ENCODE results near the gene PCDHGA12. TPM values are rescaled to one million over a fixed set of nuclear protein-coding genes. Genes with fewer than 3 reads are reported as not detected.
A peak's percentile ranks its signal among the peaks of the same experiment; 100 is the strongest.

PCDHGA12 gene
- polyA plus RNA-seq (0.69 to 1.9 TPM (median 1.0 TPM) in 3 replicates), polyA minus RNA-seq (2.2 to 3.3 TPM (median 2.8 TPM) in 3 replicates)
- polyA plus RNA-seq (2011; ENCODE audit: low read depth), result 1.9 TPM
- 0.43 and 0.55 TPM in 2 replicates for polyA plus RNA-seq (2011; cell fraction: cytosol; rRNA removed)
- polyA plus RNA-seq (2011; cell fraction: nucleus; rRNA removed), result 2.9 and 4.3 TPM in 2 replicates
- 1.3 and 2.5 TPM in 2 replicates for polyA plus RNA-seq (2012; ENCODE audit: low replicate concordance)
- polyA minus RNA-seq (2011; cell fraction: cytosol; rRNA and poly(A)+ RNA removed), result 1.3 TPM
- polyA minus RNA-seq (2011; cell fraction: nucleus; rRNA and poly(A)+ RNA removed), result 6.3 and 9.2 TPM in 2 replicates

- no peaks in the 10 kb centered on the region for H3K79me2 ChIP-seq (ENCODE audit: control insufficient read depth, insufficient read depth, low read length)
- no peaks in the 10 kb centered on the region for H4K20me1 ChIP-seq (ENCODE audit: control insufficient read depth, extremely low read depth, insufficient read depth, low read length)
- DNase-seq (ENCODE audit: low read depth, low spot score), result peak; percentile 28
- H2AFZ ChIP-seq (ENCODE audit: control insufficient read depth, low read length), result peak within 1 kb of the TSS; percentile 61
- TF ChIP-seq CTCF (optimal IDR thresholded peaks at IDR 0.05 in 1 of 3, IDR thresholded peaks at IDR 0.05 in 1 of 3, conservative IDR thresholded peaks at IDR 0.05 in 1 of 3; ENCODE audit: extremely low read depth in 1 of 3, insufficient read depth in 2 of 3, low read length in 3 of 3), result peak; percentile 58 to 78 (median 69)
- TF ChIP-seq EZH2 (IDR thresholded peaks at IDR 0.05; ENCODE audit: low read length), result no peak
- H3K4me2 ChIP-seq (ENCODE audit: control insufficient read depth, extremely low read depth, insufficient read depth, low read depth, low read length), result peak within 1 kb of the TSS; percentile 80
- H3K27ac ChIP-seq (ENCODE audit: control insufficient read depth, insufficient read depth, low read length), result no peak within 1 kb of the TSS
- H3K4me1 ChIP-seq (ENCODE audit: control insufficient read depth, extremely low read depth, insufficient read depth, low read length), result no peaks in the 10 kb centered on the region
- peaks cover 16% of the 10 kb centered on the region for H3K27me3 ChIP-seq (ENCODE audit: control insufficient read depth, extremely low read depth, insufficient read depth, low read length)
- dilution Hi-C loops (cut with MboI; ENCODE audit: extremely low pct_ligation_motif_present, low sequenced_read_pairs), result no loop called here
- peaks cover 26% of the 10 kb centered on the region for H3K9me3 ChIP-seq (ENCODE audit: control insufficient read depth, low read depth, low read length)
- peak within 1 kb of the TSS; percentile 25 to 60 (median 47) for H3K4me3 ChIP-seq (ENCODE audit: control insufficient read depth in 2 of 3, extremely low read depth in 1 of 3, insufficient read depth in 2 of 3, low read depth in 1 of 3, low read length in 3 of 3)
- no peaks in the 10 kb centered on the region for H3K9me1 ChIP-seq (ENCODE audit: control insufficient read depth, extremely low read depth, insufficient read depth, low read length)
- peak within 1 kb of the TSS; percentile 36 for H3K9ac ChIP-seq (ENCODE audit: control insufficient read depth, extremely low read depth, insufficient read depth, low read length)
- H3K36me3 ChIP-seq (ENCODE audit: control insufficient read depth in 2 of 2, extremely low read depth in 1 of 2, insufficient read depth in 2 of 2, low read length in 2 of 2), result no peaks in the 10 kb centered on the region
- peak; percentile 13 for FAIRE-seq
Measured at GRCh38 chr5:141430332-141431113, at the start of gene PCDHGA12. PCDHGA12 (plus strand) TSS chr5:141430507; CDS start chr5:141430760, 253 bp downstream.

GRCh38 chr5:141382469-141383294 lies 47.6 kb upstream of the PCDHGA12 start, which contains the start of gene PCDHGA7:
PCDHGA7 (plus strand) TSS chr5:141382742; CDS start chr5:141382900, 158 bp downstream.
- Histone ChIP-seq H3K4me2 (ENCODE audit: control insufficient read depth, extremely low read depth, insufficient read depth, low read depth, low read length) (peak within 1 kb of the TSS; percentile 34), H3K27ac (ENCODE audit: control insufficient read depth, insufficient read depth, low read length) (no peak within 1 kb of the TSS), H3K9me3 (ENCODE audit: control insufficient read depth, low read depth, low read length) (peaks cover 2% of the 10 kb centered on the region), H3K4me3 (ENCODE audit: control insufficient read depth in 2 of 3, extremely low read depth in 1 of 3, insufficient read depth in 2 of 3, low read depth in 1 of 3, low read length in 3 of 3) (peak within 1 kb of the TSS; percentile 39 to 59 (median 45)), H3K36me3 (ENCODE audit: control insufficient read depth in 2 of 2, extremely low read depth in 1 of 2, insufficient read depth in 2 of 2, low read length in 2 of 2) (no peaks in the 10 kb centered on the region), H3K27me3 (ENCODE audit: control insufficient read depth, extremely low read depth, insufficient read depth, low read length) (peaks cover 5% of the 10 kb centered on the region), H2AFZ (ENCODE audit: control insufficient read depth, low read length) (peak within 1 kb of the TSS; percentile 77), H4K20me1 (ENCODE audit: control insufficient read depth, extremely low read depth, insufficient read depth, low read length) (no peaks in the 10 kb centered on the region), H3K4me1 (ENCODE audit: control insufficient read depth, extremely low read depth, insufficient read depth, low read length) (no peaks in the 10 kb centered on the region), H3K9ac (ENCODE audit: control insufficient read depth, extremely low read depth, insufficient read depth, low read length) (no peak within 1 kb of the TSS), H3K9me1 (ENCODE audit: control insufficient read depth, extremely low read depth, insufficient read depth, low read length) (no peaks in the 10 kb centered on the region), H3K79me2 (ENCODE audit: control insufficient read depth, insufficient read depth, low read length) (no peaks in the 10 kb centered on the region)
- no peak for TF ChIP-seq EZH2 (IDR thresholded peaks at IDR 0.05; ENCODE audit: low read length)
- peak; percentile 27 to 42 (median 39) for TF ChIP-seq CTCF (optimal IDR thresholded peaks at IDR 0.05 in 1 of 3, IDR thresholded peaks at IDR 0.05 in 1 of 3, conservative IDR thresholded peaks at IDR 0.05 in 1 of 3; ENCODE audit: extremely low read depth in 1 of 3, insufficient read depth in 2 of 3, low read length in 3 of 3)
- no peak for FAIRE-seq
- no peak for DNase-seq (ENCODE audit: low read depth, low spot score)
- dilution Hi-C loops (cut with MboI; ENCODE audit: extremely low pct_ligation_motif_present, low sequenced_read_pairs), result no loop called here
